Esophagus squamous epithelium (tissue), 5 donors: ENCODE measurements around the gene PIP5K1B. TPM values are rescaled to one million over a fixed set of nuclear protein-coding genes. Genes with fewer than 3 reads are reported as not detected.

ENCODE experiments used
- DNase-seq: peaks from one replicate; lab custom pipeline; 2025; lab: John Stamatoyannopoulos, UW
- H3K27ac ChIP-seq, 4 donors: fragments of 200-600 bp; sonication (generic); one replicate each; pipeline ENCODE4 v1.5.1; 2016 to 2019; ENCODE audit warnings: mild to moderate bottlenecking in 1 of 4
- H3K27me3 ChIP-seq, 4 donors: fragments of 200-600 bp; sonication (generic); 1 replicate in 3 of 4; 2 replicates in 1 of 4; pipeline versions ENCODE4 v1.5.1 to v1.6.0; 2017 to 2021; ENCODE audit warnings: antibody characterized with exemption in 1 of 4
- H3K36me3 ChIP-seq, 3 donors: fragments of 200-600 bp; sonication (generic); one replicate each; pipeline ENCODE4 v1.5.1; 2016 to 2019
- H3K4me1 ChIP-seq, 3 donors: fragments of 200-600 bp; sonication (generic); one replicate each; pipeline ENCODE4 v1.5.1; 2017 to 2019
- H3K4me3 ChIP-seq, 4 donors: fragments of 200-600 bp; sonication (generic); 1 replicate in 3 of 4; 2 replicates in 1 of 4; pipeline ENCODE4 v1.5.1; 2016 to 2019; ENCODE audit warnings: mild to moderate bottlenecking in 2 of 4, moderate library complexity in 1 of 4
- H3K9me3 ChIP-seq, 3 donors: fragments of 200-600 bp; sonication (generic); one replicate each; pipeline ENCODE4 v1.5.1; 2016 to 2019
- POLR2A ChIP-seq, 4 donors: fragments of 450-650 bp; IDR thresholded peaks; one replicate each; pipeline ENCODE4 v1.6.1; 2017; ENCODE audit warnings: antibody characterized with exemption in 4 of 4, mild to moderate bottlenecking in 4 of 4, moderate library complexity in 3 of 4
- WGBS, 2 donors: methylation state at CpG; one replicate each; pipeline ENCODE4 v1.1.5; 2018; 5-methylcytosine and 5-hydroxymethylcytosine counted together
- intact Hi-C: fragments of 100-400 bp; cut with DNase I; formaldehyde crosslinking; loops from one replicate; pipeline ENCODE4 v1.15.0; 2022
- total RNA-seq, 4 donors: library from RNA; depleted of rRNA; stranded (reverse); fragments of >200 nt; gene quantifications; one replicate each; pipeline ENCODE4 v1.1.0, GENCODE V29; 2016
- TF ChIP-seq, protein P1 (sequence below), 6 experiments: fragments of 450-650 bp in 4 of 6; fragments of 200-600 bp in 2 of 6; sonication (generic) in 2 of 6; IDR thresholded peaks; one replicate each; pipeline ENCODE4 v1.5.1; 2016 to 2019; ENCODE audit warnings: antibody characterized with exemption in 6 of 6, mild to moderate bottlenecking in 4 of 6, moderate library complexity in 4 of 6
- donor health status: DM: yes; HTN: yes; CAD: no.

PIP5K1B gene
- total RNA-seq, 4 donors from 2014 or later = 0.38 to 0.97 (median 0.56) TPM; not detected in 1

DNA sequence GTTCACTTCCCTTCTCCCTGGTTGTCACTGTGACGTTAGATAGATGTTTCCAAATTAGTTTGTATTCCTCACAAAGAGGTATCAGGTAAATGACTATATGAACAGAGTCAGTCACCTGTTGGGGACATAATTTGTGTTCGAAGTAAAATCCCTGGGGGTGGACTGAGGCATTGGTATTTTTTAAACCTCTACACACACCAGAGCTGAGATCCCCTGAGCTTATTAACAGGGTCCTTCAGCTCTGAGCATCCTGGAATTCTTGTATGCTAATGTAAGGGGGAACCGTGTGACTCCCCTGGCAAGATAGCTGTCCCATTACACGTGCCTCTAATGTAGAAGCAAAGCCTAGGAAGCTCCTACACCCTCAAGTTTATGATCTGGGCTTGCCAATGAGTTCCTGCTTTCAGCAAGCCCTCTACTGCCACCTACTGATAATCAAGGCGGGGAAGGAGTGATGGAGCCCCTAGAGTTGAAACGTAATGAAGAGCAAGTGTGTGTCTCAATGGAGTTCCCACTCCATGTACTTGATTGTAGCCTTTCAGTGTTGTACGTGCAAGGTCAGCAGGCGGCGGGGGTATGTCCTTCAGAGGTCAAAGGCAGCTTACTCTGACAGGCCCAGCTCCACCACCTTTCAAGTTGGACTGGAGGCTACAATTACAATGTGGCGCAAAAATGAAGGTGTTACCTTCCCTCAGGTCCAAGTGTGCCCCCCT lies 294.5 kb downstream of the PIP5K1B start:
- 29 to 37% methylated on average over 10 of the region's 10 CpGs for WGBS, 2 donors
- Histone ChIP-seq H3K4me3 (no peak overlapping the region), H3K36me3 (no peaks in the 10 kb centered on the region), H3K9me3 (no peaks in the 10 kb centered on the region), H3K4me1 (no peaks in the 10 kb centered on the region), H3K27me3 (peaks cover 0 to 3% (median 1%) of the 10 kb centered on the region in 4 donors), H3K27ac (no peak overlapping the region)
- intact Hi-C loops = loop anchor here (5.0 kb wide), 1 partner anchor 417 kb away; no protein-coding TSS in a partner anchor
- DNase-seq = no peak
- TF ChIP-seq, protein P1, sequence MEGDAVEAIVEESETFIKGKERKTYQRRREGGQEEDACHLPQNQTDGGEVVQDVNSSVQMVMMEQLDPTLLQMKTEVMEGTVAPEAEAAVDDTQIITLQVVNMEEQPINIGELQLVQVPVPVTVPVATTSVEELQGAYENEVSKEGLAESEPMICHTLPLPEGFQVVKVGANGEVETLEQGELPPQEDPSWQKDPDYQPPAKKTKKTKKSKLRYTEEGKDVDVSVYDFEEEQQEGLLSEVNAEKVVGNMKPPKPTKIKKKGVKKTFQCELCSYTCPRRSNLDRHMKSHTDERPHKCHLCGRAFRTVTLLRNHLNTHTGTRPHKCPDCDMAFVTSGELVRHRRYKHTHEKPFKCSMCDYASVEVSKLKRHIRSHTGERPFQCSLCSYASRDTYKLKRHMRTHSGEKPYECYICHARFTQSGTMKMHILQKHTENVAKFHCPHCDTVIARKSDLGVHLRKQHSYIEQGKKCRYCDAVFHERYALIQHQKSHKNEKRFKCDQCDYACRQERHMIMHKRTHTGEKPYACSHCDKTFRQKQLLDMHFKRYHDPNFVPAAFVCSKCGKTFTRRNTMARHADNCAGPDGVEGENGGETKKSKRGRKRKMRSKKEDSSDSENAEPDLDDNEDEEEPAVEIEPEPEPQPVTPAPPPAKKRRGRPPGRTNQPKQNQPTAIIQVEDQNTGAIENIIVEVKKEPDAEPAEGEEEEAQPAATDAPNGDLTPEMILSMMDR (IDR thresholded peaks at IDR 0.05) = peak; percentile 38 to 79 (median 64)
- no peak for TF ChIP-seq POLR2A (IDR thresholded peaks at IDR 0.05)

DNA sequence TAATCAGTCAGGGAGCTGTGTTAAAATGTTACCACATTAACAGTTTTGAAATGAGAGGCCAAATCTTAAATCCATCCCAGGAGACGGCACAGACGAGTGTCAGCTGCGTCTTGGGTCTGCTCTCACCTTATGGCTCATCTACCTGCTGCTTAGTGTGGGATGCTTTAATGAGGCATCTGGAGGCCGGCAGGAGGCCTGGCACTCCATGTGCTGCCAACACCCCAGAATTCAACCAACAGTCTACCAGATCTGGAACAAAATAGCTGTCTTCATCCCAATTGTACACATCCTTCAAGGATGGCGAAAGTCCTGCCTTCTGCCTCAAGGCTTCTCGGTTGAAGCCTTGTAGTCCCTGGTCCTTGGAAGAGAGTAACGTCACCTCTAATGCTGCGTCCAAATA lies 296.9 kb downstream of the PIP5K1B start:
- Histone ChIP-seq H3K27me3 (peaks cover 0 to 6% (median 1%) of the 10 kb centered on the region in 4 donors), H3K27ac (no peak overlapping the region), H3K36me3 (no peaks in the 10 kb centered on the region), H3K4me3 (no peak overlapping the region), H3K4me1 (no peaks in the 10 kb centered on the region), H3K9me3 (no peaks in the 10 kb centered on the region)
- intact Hi-C loops = loop anchor here (5.0 kb wide), 1 partner anchor 420 kb away; no protein-coding TSS in a partner anchor
- DNase-seq = no peak
- WGBS, 2 donors = 77% methylated on average over 6 to 7 of the region's 8 CpGs
- TF ChIP-seq, protein P1 (IDR thresholded peaks at IDR 0.05) = no peak
- TF ChIP-seq POLR2A (IDR thresholded peaks at IDR 0.05) = no peak

DNA sequence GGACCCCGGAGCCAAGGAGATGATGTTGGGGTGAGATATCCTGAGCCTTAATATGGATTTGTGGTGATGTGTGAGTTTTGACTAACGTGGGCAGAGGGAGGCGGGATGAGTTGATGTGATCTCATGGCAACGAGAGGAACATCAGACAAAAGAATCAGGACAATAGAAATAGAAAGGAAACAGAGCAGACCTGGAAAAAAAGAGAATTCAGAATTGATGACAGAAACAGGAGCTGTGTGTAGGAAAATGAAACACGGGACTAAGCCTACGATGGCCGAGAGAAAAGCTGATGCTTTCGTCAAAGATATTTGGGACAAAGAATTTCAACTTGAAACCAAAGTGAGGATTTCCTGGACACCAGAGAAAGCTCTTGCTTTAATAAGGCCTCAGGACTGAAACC lies 298.0 kb downstream of the PIP5K1B start:
- no peak for TF ChIP-seq POLR2A (IDR thresholded peaks at IDR 0.05)
- TF ChIP-seq, protein P1 (IDR thresholded peaks at IDR 0.05) = no peak
- no peak overlapping the region for H3K4me3 ChIP-seq
- intact Hi-C loops = loop anchor here (5.0 kb wide), 1 partner anchor 421 kb away; no protein-coding TSS in a partner anchor
- no peaks in the 10 kb centered on the region for H3K36me3 ChIP-seq
- H3K27ac ChIP-seq = no peak overlapping the region
- no peaks in the 10 kb centered on the region for H3K9me3 ChIP-seq
- H3K27me3 ChIP-seq = peaks cover 0 to 9% (median 1%) of the 10 kb centered on the region in 4 donors
- H3K4me1 ChIP-seq = no peaks in the 10 kb centered on the region
- no peak for DNase-seq
- 67 to 73% methylated on average over 8 of the region's 8 CpGs for WGBS, 2 donors

DNA sequence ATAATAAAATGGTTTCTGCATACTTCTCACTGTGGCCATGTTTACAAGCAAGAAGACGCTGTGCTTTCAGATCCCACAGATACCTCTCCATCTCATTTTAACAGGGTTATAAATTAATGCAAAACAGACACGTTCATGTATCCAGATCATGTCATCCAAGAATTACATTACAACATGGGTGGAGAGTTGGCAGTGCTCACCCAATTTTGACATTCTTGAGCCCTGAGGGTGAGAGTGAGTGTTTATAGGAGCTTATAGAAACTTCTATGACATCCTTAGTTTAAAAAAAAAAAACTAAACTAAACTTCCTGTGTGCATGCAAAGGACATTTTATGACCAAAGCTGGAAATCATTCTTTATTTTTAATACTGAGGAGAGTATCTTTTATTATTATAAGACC lies 299.8 kb downstream of the PIP5K1B start:
- DNase-seq = no peak
- no peaks in the 10 kb centered on the region for H3K9me3 ChIP-seq
- 26 to 35% methylated on average over 2 of the region's 2 CpGs for WGBS, 2 donors
- H3K4me3 ChIP-seq = no peak overlapping the region
- H3K36me3 ChIP-seq = no peaks in the 10 kb centered on the region
- peaks cover 0 to 14% (median 1%) of the 10 kb centered on the region in 4 donors for H3K27me3 ChIP-seq
- H3K27ac ChIP-seq = no peak overlapping the region
- intact Hi-C loops = loop anchor here (5.0 kb wide), 1 partner anchor 423 kb away; no protein-coding TSS in a partner anchor
- H3K4me1 ChIP-seq = no peaks in the 10 kb centered on the region
- TF ChIP-seq, protein P1 (IDR thresholded peaks at IDR 0.05) = no peak
- TF ChIP-seq POLR2A (IDR thresholded peaks at IDR 0.05) = no peak

DNA sequence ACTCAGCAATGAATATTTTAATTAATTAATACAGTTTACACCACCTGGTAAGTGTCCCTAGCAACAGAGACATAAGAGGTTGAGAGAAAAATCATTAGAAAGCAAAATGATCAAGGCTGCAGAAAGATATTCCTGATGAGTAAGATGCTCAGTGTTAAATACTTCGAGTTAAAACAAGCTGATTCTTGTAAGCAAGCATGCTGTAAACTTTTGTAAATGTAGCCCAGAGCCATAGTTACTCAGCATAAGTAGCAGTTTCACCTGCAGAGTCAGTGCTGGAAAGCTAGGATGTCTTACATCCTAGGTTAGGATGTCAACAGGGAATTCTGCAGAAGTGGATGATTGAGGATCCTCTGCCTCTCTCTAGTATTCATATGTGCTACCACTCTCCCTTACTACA lies 304.7 kb downstream of the PIP5K1B start:
- Histone ChIP-seq H3K27ac (no peak overlapping the region), H3K9me3 (no peaks in the 10 kb centered on the region), H3K4me1 (no peaks in the 10 kb centered on the region), H3K4me3 (no peak overlapping the region), H3K36me3 (no peaks in the 10 kb centered on the region), H3K27me3 (peaks cover 0 to 11% (median 0%) of the 10 kb centered on the region in 4 donors)
- 29 to 36% methylated on average over 1 of the region's 1 CpG for WGBS, 2 donors
- intact Hi-C loops = no loop called here
- TF ChIP-seq, protein P1 (IDR thresholded peaks at IDR 0.05) = no peak
- TF ChIP-seq POLR2A (IDR thresholded peaks at IDR 0.05) = no peak
- DNase-seq = no peak
